NCI-H1417 treated with DMSO at 0.1 percent for 48 hours (cell line): ENCODE measurements around the gene TLCD5.

Experiments used
- DNase-seq: peaks from one replicate; lab custom pipeline; 2025; lab: John Stamatoyannopoulos, UW

TLCD5 gene

GRCh38 chr11:120307476-120307875, 17.6 kb upstream of the TLCD5 start:
- DNase-seq: no peak

- DNase-seq: no peak
Measured at GRCh38 chr11:120308081-120308480, 17.0 kb upstream of the TLCD5 start.

- DNase-seq: peak; percentile 45
Measured at GRCh38 chr11:120310870-120311269, 14.2 kb upstream of the TLCD5 start.

- no peak for DNase-seq
Measured at GRCh38 chr11:120314861-120315260, 10.2 kb upstream of the TLCD5 start.

GRCh38 chr11:120316880-120317688, 8.0 kb upstream of the TLCD5 start:
- no peak for DNase-seq

- no peak for DNase-seq
Measured at GRCh38 chr11:120317689-120318480, 7.2 kb upstream of the TLCD5 start.

GRCh38 chr11:120318906-120319305, 6.2 kb upstream of the TLCD5 start:
- no peak for DNase-seq

- no peak for DNase-seq
Measured at GRCh38 chr11:120326228-120326627, 1.1 kb downstream of the TLCD5 start.

GRCh38 chr11:120326845-120327281, 1.8 kb downstream of the TLCD5 start:
- no peak for DNase-seq

- no peak for DNase-seq
Measured at GRCh38 chr11:120327311-120327710, 2.2 kb downstream of the TLCD5 start.

GRCh38 chr11:120329556-120329955, 4.5 kb downstream of the TLCD5 start:
- DNase-seq: no peak

- no peak for DNase-seq
Measured at GRCh38 chr11:120330045-120330444, 4.9 kb downstream of the TLCD5 start.

GRCh38 chr11:120331301-120331996, 6.3 kb downstream of the TLCD5 start:
- no peak for DNase-seq

- DNase-seq: no peak
Measured at GRCh38 chr11:120332822-120333716, 8.0 kb downstream of the TLCD5 start.

GRCh38 chr11:120333801-120334200, 8.7 kb downstream of the TLCD5 start:
- no peak for DNase-seq

GRCh38 chr11:120334332-120334731, 9.2 kb downstream of the TLCD5 start:
- no peak for DNase-seq

- peak; percentile 53 for DNase-seq
Measured at GRCh38 chr11:120334894-120335462, 9.9 kb downstream of the TLCD5 start.

GRCh38 chr11:120335556-120335907, 10.4 kb downstream of the TLCD5 start:
- no peak for DNase-seq

GRCh38 chr11:120335908-120336640, 11.0 kb downstream of the TLCD5 start, which contains the start of gene ARHGEF12:
Gene ARHGEF12, plus strand, starts transcription at chr11:120336413. Its CDS starts 831 bp downstream, at chr11:120337244.
- peak; percentile 51 for DNase-seq

- DNase-seq: no peak
Measured at GRCh38 chr11:120336641-120337354, 11.7 kb downstream of the TLCD5 start.
